Retinal pigment epithelial cell (primary cell): ENCODE results near the gene AKAP6.

Experiments used
- DNase-seq: peaks from one replicate; pipeline ENCODE4 v3.0.0-alpha.2; 2010; ENCODE audit warnings: low read depth
- H3K4me3 ChIP-seq: 2 replicates; pipeline ENCODE4 v1.5.1; 2011; ENCODE audit warnings: mild to moderate bottlenecking, low read length, control low read depth, moderate library complexity
- CTCF ChIP-seq: conservative IDR thresholded peaks from 2 replicates; pipeline ENCODE4 v1.5.1; 2011; ENCODE audit warnings: low read depth, low read length, control low read depth, inconsistent platforms

The AKAP6 gene

GRCh38 chr14:32545095-32545494 is 216.0 kb downstream of the AKAP6 start:
- no peak for TF ChIP-seq CTCF
- no peak for DNase-seq
- H3K4me3 ChIP-seq, result no peak overlapping the region

GRCh38 chr14:32545506-32546210 is 216.6 kb downstream of the AKAP6 start:
- no peak overlapping the region for H3K4me3 ChIP-seq
- no peak for TF ChIP-seq CTCF
- no peak for DNase-seq

GRCh38 chr14:32546246-32546645 is 217.1 kb downstream of the AKAP6 start:
- no peak overlapping the region for H3K4me3 ChIP-seq
- no peak for TF ChIP-seq CTCF
- DNase-seq, result no peak

GRCh38 chr14:32552766-32553165 is 223.7 kb downstream of the AKAP6 start:
- TF ChIP-seq CTCF, result no peak
- no peak overlapping the region for H3K4me3 ChIP-seq
- DNase-seq, result no peak

GRCh38 chr14:32559048-32559447 is 229.9 kb downstream of the AKAP6 start:
- no peak for TF ChIP-seq CTCF
- H3K4me3 ChIP-seq, result no peak overlapping the region
- DNase-seq, result no peak

- peak; percentile 86 for DNase-seq
- no peak overlapping the region for H3K4me3 ChIP-seq
- no peak for TF ChIP-seq CTCF
Observed at GRCh38 chr14:32559590-32559989, 230.5 kb downstream of the AKAP6 start.

- DNase-seq, result peak; percentile 79
- TF ChIP-seq CTCF, result peak; percentile 94
- no peak overlapping the region for H3K4me3 ChIP-seq
Observed at GRCh38 chr14:32560209-32560857, 231.2 kb downstream of the AKAP6 start.
